ENCODE data around the gene ABCD2. TPM values are rescaled to one million over a fixed set of nuclear protein-coding genes. Genes with fewer than 3 reads are reported as not detected.

Gene ABCD2
- total RNA-seq, 1 donor from 2014 or later, result 0.09 TPM

- FAIRE-seq (no peak), DNase-seq (ENCODE audit: low read depth) (no peak)
- Histone ChIP-seq H3K36me3 (ENCODE audit: insufficient read depth, low read length) (no peaks in the 10 kb centered on the region), H3K9me3 (ENCODE audit: insufficient read depth, low read depth, low read length) (no peaks in the 10 kb centered on the region), H3K4me3 (ENCODE audit: insufficient read depth, low read depth, low read length) (no peak overlapping the region), H3K27me3 (ENCODE audit: insufficient read depth, low read length) (no peaks in the 10 kb centered on the region), H3K9ac (ENCODE audit: low read length) (no peak overlapping the region), H3K79me2 (ENCODE audit: insufficient read depth, low read length) (no peaks in the 10 kb centered on the region), H2AFZ (ENCODE audit: low read depth, low read length) (no peak overlapping the region), H3K27ac (ENCODE audit: low read depth, low read length) (no peak overlapping the region), H3K4me2 (ENCODE audit: low read length) (no peak overlapping the region), H3K4me1 (ENCODE audit: insufficient read depth, low read length) (no peaks in the 10 kb centered on the region), H4K20me1 (ENCODE audit: insufficient read depth, low read length) (no peaks in the 10 kb centered on the region)
- H3K4me3 Mint-ChIP-seq (ENCODE audit: unreplicated experiment), result no peak overlapping the region
- H3K27me3 Mint-ChIP-seq (ENCODE audit: low read depth, unreplicated experiment), result no peaks in the 10 kb centered on the region
- no peaks in the 10 kb centered on the region for H3K4me1 Mint-ChIP-seq (ENCODE audit: low read depth, unreplicated experiment)
- no peak overlapping the region for H3K27ac Mint-ChIP-seq (ENCODE audit: unreplicated experiment)
- no peaks in the 10 kb centered on the region for H3K9me3 Mint-ChIP-seq (ENCODE audit: unreplicated experiment)
- H3K36me3 Mint-ChIP-seq (ENCODE audit: low read depth, unreplicated experiment), result no peaks in the 10 kb centered on the region
- TF ChIP-seq, protein P1, sequence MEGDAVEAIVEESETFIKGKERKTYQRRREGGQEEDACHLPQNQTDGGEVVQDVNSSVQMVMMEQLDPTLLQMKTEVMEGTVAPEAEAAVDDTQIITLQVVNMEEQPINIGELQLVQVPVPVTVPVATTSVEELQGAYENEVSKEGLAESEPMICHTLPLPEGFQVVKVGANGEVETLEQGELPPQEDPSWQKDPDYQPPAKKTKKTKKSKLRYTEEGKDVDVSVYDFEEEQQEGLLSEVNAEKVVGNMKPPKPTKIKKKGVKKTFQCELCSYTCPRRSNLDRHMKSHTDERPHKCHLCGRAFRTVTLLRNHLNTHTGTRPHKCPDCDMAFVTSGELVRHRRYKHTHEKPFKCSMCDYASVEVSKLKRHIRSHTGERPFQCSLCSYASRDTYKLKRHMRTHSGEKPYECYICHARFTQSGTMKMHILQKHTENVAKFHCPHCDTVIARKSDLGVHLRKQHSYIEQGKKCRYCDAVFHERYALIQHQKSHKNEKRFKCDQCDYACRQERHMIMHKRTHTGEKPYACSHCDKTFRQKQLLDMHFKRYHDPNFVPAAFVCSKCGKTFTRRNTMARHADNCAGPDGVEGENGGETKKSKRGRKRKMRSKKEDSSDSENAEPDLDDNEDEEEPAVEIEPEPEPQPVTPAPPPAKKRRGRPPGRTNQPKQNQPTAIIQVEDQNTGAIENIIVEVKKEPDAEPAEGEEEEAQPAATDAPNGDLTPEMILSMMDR (IDR thresholded peaks at IDR 0.05; ENCODE audit: insufficient read depth, low read depth, low read length), result no peak
- no peak for TF ChIP-seq EZH2 (IDR thresholded peaks at IDR 0.05; ENCODE audit: insufficient read depth, low read length)
Measured at GRCh38 chr12:39612250-39612649, 7.4 kb downstream of the ABCD2 start.

DNA sequence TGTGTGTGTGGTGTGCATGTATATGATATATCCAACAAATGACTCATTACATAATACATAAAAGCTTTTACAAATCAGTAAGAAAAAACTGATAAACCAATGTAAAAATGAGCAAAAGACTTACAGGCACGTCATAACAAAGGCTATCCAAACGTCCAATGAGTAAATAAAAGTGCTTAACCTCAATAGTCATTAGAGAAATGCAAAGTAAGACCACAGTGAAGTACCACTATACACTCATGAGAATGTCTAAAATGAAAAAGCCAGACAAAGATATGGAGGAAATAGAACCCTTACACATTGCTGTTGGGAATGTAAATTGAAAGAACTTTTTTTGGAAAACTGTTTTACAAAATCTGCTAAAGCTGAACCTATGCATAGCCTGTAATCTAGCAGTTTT is 7.8 kb downstream of the ABCD2 start:
- H3K9me3 ChIP-seq (ENCODE audit: insufficient read depth, low read depth, low read length), result no peaks in the 10 kb centered on the region
- H3K36me3 ChIP-seq (ENCODE audit: insufficient read depth, low read length), result no peaks in the 10 kb centered on the region
- DNase-seq (ENCODE audit: low read depth), result no peak
- no peaks in the 10 kb centered on the region for H3K4me1 ChIP-seq (ENCODE audit: insufficient read depth, low read length)
- H3K4me3 ChIP-seq (ENCODE audit: insufficient read depth, low read depth, low read length), result no peak overlapping the region
- no peak overlapping the region for H3K4me2 ChIP-seq (ENCODE audit: low read length)
- Mint-ChIP-seq H3K36me3 (ENCODE audit: low read depth, unreplicated experiment) (no peaks in the 10 kb centered on the region), H3K27ac (ENCODE audit: unreplicated experiment) (no peak overlapping the region), H3K9me3 (ENCODE audit: unreplicated experiment) (no peaks in the 10 kb centered on the region), H3K4me1 (ENCODE audit: low read depth, unreplicated experiment) (peaks cover under 1% of the 10 kb centered on the region), H3K4me3 (ENCODE audit: unreplicated experiment) (no peak overlapping the region), H3K27me3 (ENCODE audit: low read depth, unreplicated experiment) (no peaks in the 10 kb centered on the region)
- TF ChIP-seq, protein P1 (IDR thresholded peaks at IDR 0.05; ENCODE audit: insufficient read depth, low read depth, low read length), result no peak
- TF ChIP-seq EZH2 (IDR thresholded peaks at IDR 0.05; ENCODE audit: insufficient read depth, low read length), result no peak
- no peak overlapping the region for H3K9ac ChIP-seq (ENCODE audit: low read length)
- no peaks in the 10 kb centered on the region for H3K27me3 ChIP-seq (ENCODE audit: insufficient read depth, low read length)
- no peak for FAIRE-seq
- no peaks in the 10 kb centered on the region for H4K20me1 ChIP-seq (ENCODE audit: insufficient read depth, low read length)
- H2AFZ ChIP-seq (ENCODE audit: low read depth, low read length), result no peak overlapping the region
- H3K79me2 ChIP-seq (ENCODE audit: insufficient read depth, low read length), result no peaks in the 10 kb centered on the region
- no peak overlapping the region for H3K27ac ChIP-seq (ENCODE audit: low read depth, low read length)

DNA sequence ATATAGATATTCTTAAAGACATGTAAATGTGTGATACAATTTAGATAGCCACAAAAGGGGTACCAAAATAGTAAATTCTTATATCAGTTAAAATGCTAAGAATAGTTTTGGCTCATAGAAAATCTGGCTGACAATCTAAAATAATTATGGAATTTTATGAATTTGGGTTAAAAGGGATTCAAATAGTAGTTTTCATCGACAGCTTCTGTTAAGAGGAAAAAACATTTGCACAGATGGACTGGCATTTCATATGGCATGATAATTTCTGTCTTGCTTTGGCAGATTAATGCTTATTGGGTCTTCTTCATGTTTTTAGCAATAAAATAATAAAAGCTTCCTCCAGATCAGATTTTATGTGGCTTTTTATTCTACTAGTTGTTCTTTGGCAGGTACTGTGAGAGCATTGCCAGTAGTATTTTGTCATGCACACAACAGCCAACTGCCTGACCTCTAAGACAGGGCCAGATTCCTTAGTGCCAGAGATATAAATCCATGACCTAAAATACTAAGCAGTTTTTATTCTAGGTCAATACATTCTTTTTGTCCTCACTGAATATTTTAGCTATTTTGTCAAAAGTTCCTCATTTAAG is 9.1 kb downstream of the ABCD2 start:
- peaks cover 7% of the 10 kb centered on the region for H3K4me1 ChIP-seq (ENCODE audit: insufficient read depth, low read length)
- no peaks in the 10 kb centered on the region for H3K79me2 ChIP-seq (ENCODE audit: insufficient read depth, low read length)
- H4K20me1 ChIP-seq (ENCODE audit: insufficient read depth, low read length), result no peaks in the 10 kb centered on the region
- H3K36me3 ChIP-seq (ENCODE audit: insufficient read depth, low read length), result no peaks in the 10 kb centered on the region
- H3K4me3 ChIP-seq (ENCODE audit: insufficient read depth, low read depth, low read length), result no peak overlapping the region
- no peaks in the 10 kb centered on the region for H3K27me3 ChIP-seq (ENCODE audit: insufficient read depth, low read length)
- FAIRE-seq, result no peak
- H3K27ac ChIP-seq (ENCODE audit: low read depth, low read length), result no peak overlapping the region
- H3K27me3 Mint-ChIP-seq (ENCODE audit: low read depth, unreplicated experiment), result no peaks in the 10 kb centered on the region
- peak; percentile 19 for DNase-seq (ENCODE audit: low read depth)
- TF ChIP-seq, protein P1 (IDR thresholded peaks at IDR 0.05; ENCODE audit: insufficient read depth, low read depth, low read length), result no peak
- TF ChIP-seq EZH2 (IDR thresholded peaks at IDR 0.05; ENCODE audit: insufficient read depth, low read length), result no peak
- no peaks in the 10 kb centered on the region for H3K9me3 ChIP-seq (ENCODE audit: insufficient read depth, low read depth, low read length)
- H3K36me3 Mint-ChIP-seq (ENCODE audit: low read depth, unreplicated experiment), result no peaks in the 10 kb centered on the region
- peaks cover 4% of the 10 kb centered on the region for H3K4me1 Mint-ChIP-seq (ENCODE audit: low read depth, unreplicated experiment)
- H3K27ac Mint-ChIP-seq (ENCODE audit: unreplicated experiment), result no peak overlapping the region
- no peak overlapping the region for H3K9ac ChIP-seq (ENCODE audit: low read length)
- no peak overlapping the region for H2AFZ ChIP-seq (ENCODE audit: low read depth, low read length)
- no peak overlapping the region for H3K4me3 Mint-ChIP-seq (ENCODE audit: unreplicated experiment)
- H3K4me2 ChIP-seq (ENCODE audit: low read length), result no peak overlapping the region
- no peaks in the 10 kb centered on the region for H3K9me3 Mint-ChIP-seq (ENCODE audit: unreplicated experiment)

Data from astrocyte (in vitro differentiated cells and primary cell).